CD8-positive, alpha-beta memory T cell (primary cell): Measurements from ENCODE around the gene CHMP1A. TPM values are rescaled to one million over a fixed set of nuclear protein-coding genes. Genes with fewer than 3 reads are reported as not detected.
A peak's percentile ranks its signal among the peaks of the same experiment; 100 is the strongest.
"Not testable (repeated sequence)": the region's sequence is repeated elsewhere in the genome, so short reads cannot be mapped to it uniquely, and the experiment has no call there.

Experiments
- CTCF ChIA-PET: fragments of 350-600 bp; sonication (Branson Sonifier 250); formaldehyde crosslinking; loops from one replicate; lab custom pipeline; 2021; ENCODE audit warnings: antibody characterized with exemption; lab: Charles Lee
- POLR2A ChIA-PET: fragments of 350-600 bp; sonication (Branson Sonifier 250); formaldehyde crosslinking; loops from one replicate; lab custom pipeline; 2021; ENCODE audit warnings: antibody characterized with exemption; lab: Charles Lee
- DNase-seq, 5 donors: peaks; one replicate each; pipeline versions ENCODE4 v3.0.0 to v3.0.0-alpha.2; 2020 to 2022; ENCODE audit warnings: mixed read lengths in 1 of 5
- H3K27ac ChIP-seq: one replicate; pipeline ENCODE4 v1.7.0; 2013; ENCODE audit warnings: low read depth, mild to moderate bottlenecking, low read length, moderate library complexity
- H3K27me3 ChIP-seq: 2 replicates; pipeline ENCODE4 v1.7.0; 2013; ENCODE audit warnings: low read length, mild to moderate bottlenecking; ENCODE audit not compliant: insufficient read depth, poor library complexity, severe bottlenecking
- H3K36me3 ChIP-seq: 2 replicates; pipeline ENCODE4 v1.7.0; 2013; ENCODE audit warnings: mild to moderate bottlenecking, low read length, moderate library complexity; ENCODE audit not compliant: insufficient read depth
- H3K4me1 ChIP-seq: 2 replicates; pipeline ENCODE4 v1.7.0; 2013; ENCODE audit warnings: mild to moderate bottlenecking, low read length, moderate library complexity; ENCODE audit not compliant: insufficient read depth
- H3K4me3 ChIP-seq: 2 replicates; pipeline ENCODE4 v1.7.0; 2013; ENCODE audit warnings: mild to moderate bottlenecking, low read length
- H3K9me3 ChIP-seq: 2 replicates; pipeline ENCODE4 v1.7.0; 2013; ENCODE audit warnings: mild to moderate bottlenecking, low read length
- H3K27ac Mint-ChIP-seq, 8 donors: one replicate each; pipeline ENCODE4 v1.8.0; 2020 to 2021; ENCODE audit warnings: mixed read lengths in 8 of 8, mild to moderate bottlenecking in 6 of 8, inconsistent platforms in 3 of 8, moderate library complexity in 3 of 8
- H3K27me3 Mint-ChIP-seq, 2 donors: one replicate each; pipeline ENCODE4 v1.8.0; 2020 to 2021; ENCODE audit warnings: mixed read lengths in 2 of 2, mild to moderate bottlenecking in 1 of 2, moderate library complexity in 1 of 2
- H3K36me3 Mint-ChIP-seq, 3 donors: one replicate each; pipeline ENCODE4 v1.8.0; 2020 to 2021; ENCODE audit warnings: mixed read lengths in 3 of 3, inconsistent platforms in 1 of 3, mild to moderate bottlenecking in 1 of 3
- H3K4me1 Mint-ChIP-seq, 3 donors: one replicate each; pipeline ENCODE4 v1.8.0; 2020 to 2021; ENCODE audit warnings: mixed read lengths in 3 of 3, inconsistent platforms in 1 of 3, mild to moderate bottlenecking in 1 of 3
- H3K4me3 Mint-ChIP-seq, 7 donors: one replicate each; pipeline ENCODE4 v1.8.0; 2020 to 2021; ENCODE audit warnings: mixed read lengths in 7 of 7, mild to moderate bottlenecking in 6 of 7, moderate library complexity in 4 of 7, inconsistent platforms in 2 of 7
- H3K9me3 Mint-ChIP-seq, 5 donors: one replicate each; pipeline ENCODE4 v1.8.0; 2020 to 2022; ENCODE audit warnings: mixed read lengths in 5 of 5, mild to moderate bottlenecking in 3 of 5, moderate library complexity in 2 of 5, inconsistent platforms in 1 of 5
- polyA plus RNA-seq: library from polyadenylated mRNA; unstranded; fragments of 300-500 nt; fragmentation: Illumina TruSeq; gene quantifications from one replicate; pipeline ENCODE4 v1.2.3, GENCODE V29; 2021
- total RNA-seq, 2 experiments: library from RNA; stranded (reverse); gene quantifications; one replicate each; pipeline ENCODE4 v1.2.3, GENCODE V29; 2021

Gene CHMP1A
- total and polyA plus RNA-seq, 3 experiments from 2014 or later, result 72.1 to 94.0 (median 81.4) TPM

DNA sequence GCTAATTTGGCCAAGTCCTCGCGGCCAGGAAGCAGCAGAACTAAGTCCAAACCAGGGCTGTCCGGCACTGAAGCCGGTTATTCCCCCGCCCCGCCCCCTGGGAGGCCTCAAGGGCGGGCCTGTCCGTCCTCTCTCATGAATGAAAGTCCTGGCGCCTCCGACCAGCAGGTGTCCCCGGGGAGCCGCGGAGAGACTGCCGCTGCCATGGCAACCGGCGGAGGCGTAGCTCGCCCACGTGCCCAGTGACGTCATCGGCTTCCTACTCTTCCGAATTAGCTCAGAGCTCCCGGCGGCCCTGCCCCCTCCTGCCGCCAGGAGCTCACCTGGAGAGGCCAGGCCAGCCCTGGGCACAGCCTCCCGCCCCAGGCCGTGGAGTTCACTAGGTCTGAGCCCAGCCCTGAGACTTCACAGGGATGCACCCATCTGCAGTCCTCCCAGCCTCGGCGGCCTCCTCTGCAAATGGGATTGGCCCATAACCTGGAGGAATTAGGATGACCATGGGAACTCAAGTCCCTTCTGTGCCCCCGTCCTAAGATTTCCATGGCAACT, 42.7 kb upstream of the CHMP1A start:
- peak; percentile 92 to 98 (median 97) for DNase-seq
- H3K27me3 ChIP-seq, result no peaks in the 10 kb centered on the region
- no peaks in the 10 kb centered on the region for H3K9me3 ChIP-seq
- H3K27ac ChIP-seq, result peak overlapping the region; percentile 96
- H3K36me3 ChIP-seq, result no peaks in the 10 kb centered on the region
- Mint-ChIP-seq H3K27ac (peak overlapping the region; percentile 81 to 97 (median 90)), H3K4me1 (peaks cover 20 to 45% (median 30%) of the 10 kb centered on the region in 3 donors), H3K9me3 (no peaks in the 10 kb centered on the region), H3K4me3 (peak overlapping the region; percentile 57 to 92 (median 73)), H3K36me3 (peaks cover 0 to 7% (median 0%) of the 10 kb centered on the region in 3 donors), H3K27me3 (no peaks in the 10 kb centered on the region)
- ChIA-PET POLR2A (interaction anchor here (0.6 to 1.9 kb wide), 7 partner anchors 14 to 174 kb away, joined by 3 to 10 read pairs (median 4); partner anchors contain the start of genes CDK10 and FANCA), CTCF (interaction anchor here (0.6 to 17.8 kb wide), 39 partner anchors 8 to 1857 kb away, joined by 3 to 323 read pairs (median 5); partner anchors contain the start of genes CDK10, CHMP1A, CPNE7 and FANCA)
- peaks cover 34% of the 10 kb centered on the region for H3K4me1 ChIP-seq
- peak overlapping the region; percentile 81 for H3K4me3 ChIP-seq

DNA sequence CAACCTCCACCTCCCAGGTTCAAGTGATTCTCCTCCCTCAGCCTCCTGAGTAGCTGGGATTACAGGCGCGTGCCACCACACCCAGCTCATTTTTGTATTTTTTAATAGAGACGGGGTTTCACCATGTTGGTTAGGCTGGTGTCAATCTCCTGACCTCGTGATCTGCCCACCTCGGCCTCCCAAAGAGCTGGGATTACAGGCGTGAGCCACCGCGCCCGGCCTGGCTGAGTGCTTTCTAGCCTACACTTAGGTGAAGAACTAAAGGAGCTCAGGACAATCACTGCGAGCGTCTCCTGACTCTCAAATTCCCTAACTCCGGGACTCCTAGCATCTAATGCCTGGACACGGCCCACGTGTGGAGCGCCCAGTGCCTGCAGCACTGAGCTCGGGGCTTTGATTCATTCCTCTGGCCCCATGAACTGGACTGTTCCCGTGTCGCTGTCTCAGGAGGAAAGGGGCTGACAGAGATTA, 42.2 kb upstream of the CHMP1A start:
- Mint-ChIP-seq H3K36me3 (peaks cover 0 to 11% (median 0%) of the 10 kb centered on the region in 3 donors), H3K4me3 (peak overlapping the region in 5 of 7 donors; percentile 57 to 78 (median 68)), H3K27ac (peak overlapping the region; percentile 81 to 97 (median 90)), H3K4me1 (peaks cover 20 to 45% (median 28%) of the 10 kb centered on the region in 3 donors)
- not testable (repeated sequence) for H3K36me3 ChIP-seq, H3K4me3 ChIP-seq, H3K9me3 ChIP-seq, H3K27me3 Mint-ChIP-seq, H3K9me3 Mint-ChIP-seq, H3K27me3 ChIP-seq, DNase-seq
- peaks cover 34% of the 10 kb centered on the region for H3K4me1 ChIP-seq
- CTCF ChIA-PET, result interaction anchor here (0.7 to 17.8 kb wide), 34 partner anchors 8 to 1857 kb away, joined by 3 to 323 read pairs (median 6); partner anchors contain the start of genes CDK10, CHMP1A, MC1R and SPATA33
- POLR2A ChIA-PET, result interaction anchor here (0.6 to 1.9 kb wide), 5 partner anchors 13 to 174 kb away, joined by 3 to 10 read pairs (median 4); partner anchors contain the start of genes CDK10 and FANCA
- H3K27ac ChIP-seq, result peak overlapping the region; percentile 96

DNA sequence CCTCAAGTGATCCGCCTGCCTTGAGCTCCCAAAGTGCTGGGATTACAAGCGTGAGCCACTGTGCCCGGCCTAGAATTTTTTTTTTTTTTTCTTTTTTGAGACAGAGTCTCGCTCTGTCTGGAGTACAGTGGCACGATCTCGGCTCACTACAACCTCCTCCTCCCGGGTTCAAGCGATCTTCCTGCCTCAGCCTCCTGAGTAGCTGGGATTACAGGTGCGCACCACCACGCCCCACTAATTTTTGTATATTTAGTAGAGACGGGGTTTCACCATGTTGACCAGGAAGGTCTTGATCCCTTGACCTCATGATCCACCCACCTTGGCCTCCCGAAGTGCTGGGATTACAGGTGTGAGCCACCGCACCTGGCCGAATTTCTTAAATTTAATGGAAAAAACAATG, 41.2 kb upstream of the CHMP1A start:
- not testable (repeated sequence) for H3K9me3 ChIP-seq, H3K36me3 ChIP-seq, H3K9me3 Mint-ChIP-seq, H3K27me3 ChIP-seq, H3K27me3 Mint-ChIP-seq, H3K4me3 ChIP-seq, H3K27ac ChIP-seq
- peak overlapping the region in 1 of 7 donors; percentile 68 for H3K4me3 Mint-ChIP-seq
- peaks cover 20 to 45% (median 28%) of the 10 kb centered on the region in 3 donors for H3K4me1 Mint-ChIP-seq
- peaks cover 0 to 16% (median 0%) of the 10 kb centered on the region in 3 donors for H3K36me3 Mint-ChIP-seq
- peak in 1 of 5 donors; percentile 42 for DNase-seq
- peaks cover 34% of the 10 kb centered on the region for H3K4me1 ChIP-seq
- CTCF ChIA-PET, result interaction anchor here (0.6 to 17.8 kb wide), 8 partner anchors 10 to 210 kb away, joined by 4 to 323 read pairs (median 20); partner anchors contain the start of gene CDK10
- POLR2A ChIA-PET, result interaction anchor here (1.0 kb wide), 1 partner anchor 12 kb away, joined by 3 read pairs; the partner anchor contains the start of gene CDK10
- H3K27ac Mint-ChIP-seq, result peak overlapping the region in 6 of 8 donors; percentile 57 to 95 (median 74)

DNA sequence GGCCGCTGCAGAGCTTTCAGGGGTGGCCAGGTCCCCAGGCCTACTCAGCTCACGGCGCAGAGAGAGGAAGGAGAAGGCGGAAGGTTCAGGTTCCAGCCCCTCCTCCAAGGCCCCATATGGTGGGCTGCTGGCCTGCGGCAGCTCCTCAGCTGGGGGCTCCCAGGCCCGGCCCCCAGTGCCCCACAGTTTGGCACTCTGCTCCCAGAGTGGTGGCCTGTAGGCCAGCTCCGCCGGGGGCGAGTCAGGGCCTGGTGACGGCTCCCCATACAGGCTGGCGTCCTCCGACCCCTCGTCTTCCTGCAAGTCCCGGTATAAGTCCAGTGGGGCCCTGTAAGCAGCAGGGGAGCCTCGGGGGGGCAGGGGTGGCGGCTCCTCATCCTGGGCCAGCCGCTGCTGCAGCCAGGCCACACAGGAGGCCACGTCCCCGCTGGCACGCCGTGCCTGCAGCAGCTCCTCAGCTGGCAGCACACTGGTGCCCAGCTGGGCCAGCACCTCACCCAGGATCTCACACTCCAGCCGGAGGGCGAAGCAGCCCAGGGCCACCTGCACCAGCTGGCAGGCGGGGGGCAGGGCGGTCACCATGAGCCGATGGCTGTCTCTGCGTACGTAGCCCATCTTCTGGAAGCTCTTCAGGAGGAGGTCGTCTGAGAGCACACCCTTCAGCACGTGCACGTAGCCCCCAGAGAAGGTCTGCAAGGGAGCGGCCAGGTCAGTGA, 40.3 kb upstream of the CHMP1A start:
- peak overlapping the region in 1 of 7 donors; percentile 54 for H3K4me3 Mint-ChIP-seq
- no peak overlapping the region for H3K27ac ChIP-seq
- H3K27ac Mint-ChIP-seq, result peak overlapping the region in 1 of 8 donors; percentile 61
- no peaks in the 10 kb centered on the region for H3K27me3 Mint-ChIP-seq
- H3K27me3 ChIP-seq, result no peaks in the 10 kb centered on the region
- H3K36me3 Mint-ChIP-seq, result peaks cover 0 to 25% (median 0%) of the 10 kb centered on the region in 3 donors
- peak in 1 of 5 donors; percentile 52 for DNase-seq
- no peaks in the 10 kb centered on the region for H3K9me3 Mint-ChIP-seq
- POLR2A ChIA-PET, result interaction anchor here (0.6 kb wide), 2 partner anchors 92 to 167 kb away, joined by 3 to 13 read pairs; no protein-coding TSS in a partner anchor
- peaks cover 4% of the 10 kb centered on the region for H3K36me3 ChIP-seq
- no peaks in the 10 kb centered on the region for H3K9me3 ChIP-seq
- peaks cover 34% of the 10 kb centered on the region for H3K4me1 ChIP-seq
- CTCF ChIA-PET, result interaction anchor here (0.6 to 17.8 kb wide), 6 partner anchors 8 to 163 kb away, joined by 4 to 323 read pairs (median 11); partner anchors contain the start of gene CDK10
- H3K4me3 ChIP-seq, result no peak overlapping the region
- H3K4me1 Mint-ChIP-seq, result peaks cover 20 to 45% (median 26%) of the 10 kb centered on the region in 3 donors

DNA sequence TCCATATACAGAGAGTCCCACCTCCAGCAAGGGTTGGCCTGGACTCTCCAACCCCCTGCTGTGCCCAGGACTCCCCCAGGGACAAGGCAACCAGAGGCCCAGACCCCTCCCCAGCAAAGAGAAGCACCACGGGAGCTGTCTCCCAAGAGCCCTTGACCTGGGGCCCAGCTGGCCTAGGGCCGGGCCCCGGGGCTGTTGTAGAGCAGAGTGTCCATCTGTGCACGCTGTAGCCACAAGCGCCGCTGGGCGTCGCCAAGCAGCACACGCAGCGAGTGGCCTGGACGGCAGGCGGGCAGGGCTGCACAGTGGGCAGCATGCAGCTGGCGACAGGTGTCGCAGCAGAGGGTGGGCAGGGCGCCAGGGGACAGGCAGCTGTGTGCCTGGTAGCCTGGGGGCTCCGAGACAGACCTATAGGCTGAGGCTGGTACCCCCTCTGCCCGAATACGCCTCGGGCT, 39.7 kb upstream of the CHMP1A start:
- peak in 1 of 5 donors; percentile 44 for DNase-seq
- Mint-ChIP-seq H3K9me3 (no peaks in the 10 kb centered on the region), H3K27ac (peak overlapping the region in 2 of 8 donors; percentile 68 to 91), H3K27me3 (no peaks in the 10 kb centered on the region), H3K4me1 (peaks cover 14 to 39% (median 21%) of the 10 kb centered on the region in 3 donors), H3K4me3 (no peak overlapping the region), H3K36me3 (peaks cover 0 to 29% (median 0%) of the 10 kb centered on the region in 3 donors)
- Histone ChIP-seq H3K36me3 (peaks cover 4% of the 10 kb centered on the region), H3K27ac (no peak overlapping the region), H3K4me1 (peaks cover 28% of the 10 kb centered on the region), H3K4me3 (no peak overlapping the region), H3K9me3 (no peaks in the 10 kb centered on the region), H3K27me3 (no peaks in the 10 kb centered on the region)
- POLR2A ChIA-PET, result no interaction called here
- CTCF ChIA-PET, result interaction anchor here (1.2 to 17.8 kb wide), 4 partner anchors 8 to 163 kb away, joined by 4 to 323 read pairs (median 58); partner anchors contain the start of gene CDK10

DNA sequence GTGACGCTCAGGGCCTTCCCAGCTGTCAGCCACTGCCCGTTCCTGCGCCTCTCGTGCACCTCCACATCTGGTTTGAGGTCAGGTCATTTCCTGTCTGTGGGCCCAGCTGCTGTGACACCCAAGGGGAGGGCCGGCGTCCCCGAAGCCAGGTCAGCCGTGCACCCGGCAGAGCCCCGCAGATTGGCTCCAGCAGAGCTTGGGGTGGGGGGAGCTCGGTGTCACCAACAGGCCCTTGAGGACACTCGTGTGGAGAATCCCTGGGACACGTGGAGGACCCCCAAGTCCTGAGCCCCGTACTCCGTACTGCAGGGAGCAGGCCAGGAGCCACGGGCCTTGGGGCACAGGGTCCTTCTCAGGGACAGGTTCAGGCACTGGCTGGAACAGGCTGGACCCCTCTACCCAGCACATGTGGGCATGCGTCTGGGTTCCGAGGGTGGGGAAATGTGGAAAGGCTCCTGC, 39.2 kb upstream of the CHMP1A start:
- no peaks in the 10 kb centered on the region for H3K27me3 ChIP-seq
- CTCF ChIA-PET, result interaction anchor here (1.2 to 17.8 kb wide), 4 partner anchors 9 to 164 kb away, joined by 4 to 323 read pairs (median 58); partner anchors contain the start of gene CDK10
- H3K27me3 Mint-ChIP-seq, result no peaks in the 10 kb centered on the region
- no peak overlapping the region for H3K27ac ChIP-seq
- H3K4me3 ChIP-seq, result no peak overlapping the region
- peak overlapping the region in 2 of 7 donors; percentile 44 to 61 for H3K4me3 Mint-ChIP-seq
- POLR2A ChIA-PET, result no interaction called here
- H3K4me1 Mint-ChIP-seq, result peaks cover 12 to 37% (median 19%) of the 10 kb centered on the region in 3 donors
- H3K27ac Mint-ChIP-seq, result peak overlapping the region in 4 of 8 donors; percentile 51 to 91 (median 70)
- peaks cover 27% of the 10 kb centered on the region for H3K4me1 ChIP-seq
- peak in 4 of 5 donors; percentile 20 to 72 (median 52) for DNase-seq
- H3K9me3 ChIP-seq, result no peaks in the 10 kb centered on the region
- H3K9me3 Mint-ChIP-seq, result no peaks in the 10 kb centered on the region
- H3K36me3 Mint-ChIP-seq, result peaks cover 0 to 34% (median 0%) of the 10 kb centered on the region in 3 donors
- H3K36me3 ChIP-seq, result peaks cover 5% of the 10 kb centered on the region
